HG03469 (cell line): ENCODE measurements around the gene ASIP.
"Not testable (repeated sequence)": the region's sequence is repeated elsewhere in the genome, so short reads cannot be mapped to it uniquely, and the experiment has no call there.

Experiments used
- ATAC-seq: cut with Tn5 transposase; IDR thresholded peaks from one replicate; pipeline ENCODE4 v1.9.1; 2021; ENCODE audit warnings: mild to moderate bottlenecking, moderate library complexity, moderate number of reproducible peaks; ENCODE audit not compliant: unreplicated experiment

ASIP gene

DNA sequence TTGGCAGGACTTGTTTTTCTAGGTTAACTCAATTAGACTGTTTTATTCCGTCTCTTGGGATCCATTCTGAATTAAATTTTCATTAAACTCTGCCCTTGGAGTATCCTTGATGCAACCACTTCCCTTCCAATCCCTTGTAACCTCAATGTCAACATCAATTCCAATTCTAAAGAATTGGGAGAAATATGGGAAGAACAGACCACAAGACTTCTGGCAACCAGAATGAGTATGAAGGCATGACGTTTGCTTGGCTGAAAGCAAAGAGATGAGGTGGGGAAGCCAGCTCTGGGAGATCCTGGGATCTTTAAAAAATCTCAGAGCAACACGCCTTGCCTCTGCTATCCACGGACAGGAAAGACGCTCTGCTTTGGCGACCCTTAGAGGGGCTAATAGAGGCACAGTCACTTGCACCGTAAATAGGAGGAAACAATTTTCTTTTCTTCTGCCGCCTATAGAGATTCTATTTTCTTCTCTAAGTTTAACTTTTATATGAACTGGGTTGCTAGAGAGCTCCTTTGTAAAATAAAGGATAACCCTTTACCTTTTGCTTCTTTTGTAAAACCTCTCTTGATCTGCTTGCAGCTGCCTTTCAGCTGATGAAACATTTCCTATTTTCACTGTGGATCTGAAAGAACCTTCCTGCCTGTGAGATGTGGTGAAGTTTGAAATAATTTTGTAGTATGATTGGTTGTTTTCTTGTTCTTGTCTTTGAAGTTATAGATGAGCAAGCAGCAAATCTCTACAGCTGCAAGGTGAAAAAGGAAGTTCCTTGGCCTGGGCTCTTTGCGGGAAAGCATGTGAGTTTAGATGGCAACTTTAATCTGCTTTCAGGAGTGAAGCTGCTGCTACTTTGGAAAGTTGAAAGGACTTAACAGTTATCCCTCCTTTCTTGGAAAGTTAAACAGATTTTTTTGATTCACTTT is at the start of gene ASIP:
Gene ASIP, plus strand, starts transcription at position 731 of the 923 bp plus-strand sequence. CDS start 18,952 bp downstream, outside the sequence.
- no peak for ATAC-seq

DNA sequence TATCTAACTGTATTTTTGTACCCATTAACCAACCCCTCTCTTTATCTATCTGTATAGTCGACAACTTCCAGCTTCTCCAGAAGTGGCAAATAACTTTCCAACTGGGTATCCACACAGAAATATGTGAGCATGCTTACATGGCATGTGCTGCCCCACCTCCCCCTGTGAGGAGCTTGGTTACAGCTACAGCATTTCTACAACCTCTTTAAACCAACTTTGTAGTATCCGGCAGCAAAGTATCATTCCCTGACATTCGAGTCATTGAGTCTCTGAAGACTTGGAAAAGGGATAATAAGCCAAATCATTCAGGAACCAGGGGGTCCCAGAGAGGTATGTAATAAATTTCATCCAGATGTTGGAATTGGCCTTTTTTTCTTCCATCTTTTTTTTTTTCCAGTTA is 48.2 kb upstream of the ASIP start:
- ATAC-seq: no peak

DNA sequence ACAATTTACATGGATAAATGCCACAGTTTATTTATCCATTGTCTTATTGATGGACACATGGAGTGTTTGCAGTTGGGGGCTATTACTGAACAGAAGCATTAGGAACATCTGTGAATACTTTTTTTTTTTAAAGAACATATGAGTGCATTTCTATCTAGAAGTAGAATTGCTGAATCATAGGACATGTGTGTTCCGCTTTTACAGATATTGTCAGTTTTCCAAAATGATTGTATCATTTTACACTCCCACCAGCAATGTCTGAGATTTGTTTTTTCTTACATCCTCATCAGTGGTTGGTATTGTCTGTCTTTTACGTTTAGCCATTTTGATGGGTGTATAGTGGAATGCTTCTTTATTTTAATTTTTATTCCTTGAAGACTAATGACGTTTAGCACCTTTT is 42.0 kb upstream of the ASIP start:
- ATAC-seq: no peak

DNA sequence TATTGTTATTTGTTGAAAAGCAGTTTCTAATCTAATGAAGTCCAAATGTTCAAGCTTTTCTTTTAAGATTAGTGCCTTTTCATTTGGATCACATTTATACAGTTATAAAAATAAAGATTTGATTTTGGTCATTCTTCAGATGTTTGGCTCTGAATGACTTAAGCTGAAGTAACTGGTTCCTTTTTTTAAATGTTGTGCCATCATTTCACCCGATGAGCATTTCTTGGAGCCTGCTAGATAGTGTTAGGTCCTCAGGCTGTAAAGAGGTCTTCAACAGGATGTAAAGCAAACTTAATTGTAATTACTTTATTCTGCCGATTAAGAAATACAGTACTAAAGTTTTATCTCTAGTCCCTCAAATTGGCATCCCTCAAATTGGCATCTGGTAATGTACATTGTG is 41.2 kb upstream of the ASIP start:
- no peak for ATAC-seq

DNA sequence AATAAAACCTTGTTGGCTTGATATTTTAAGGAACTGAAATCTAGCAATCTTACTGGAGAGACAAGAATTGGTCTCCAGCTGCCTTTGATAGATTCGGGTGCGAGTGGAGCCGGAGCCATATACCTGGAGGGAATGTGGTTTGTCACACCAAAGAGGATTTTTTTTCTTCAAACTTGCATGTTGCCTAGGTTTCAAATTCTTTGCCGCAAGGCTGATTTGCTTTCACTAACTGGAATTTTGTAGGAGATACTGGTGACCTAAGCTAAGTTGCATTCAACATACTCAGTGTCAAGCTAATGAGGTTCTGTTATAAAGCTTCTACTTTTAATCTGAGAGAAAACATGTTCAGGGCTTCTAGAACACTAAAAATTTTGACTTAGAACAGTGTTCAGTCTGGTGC is 39.7 kb upstream of the ASIP start:
- ATAC-seq: no peak

GRCh38 chr20:34205172-34205880 is 35.9 kb upstream of the ASIP start:
- not testable (repeated sequence) for ATAC-seq

GRCh38 chr20:34209111-34209510 is 32.1 kb upstream of the ASIP start:
- ATAC-seq: no peak

GRCh38 chr20:34210271-34210670 is 31.0 kb upstream of the ASIP start:
- ATAC-seq: no peak

- no peak for ATAC-seq
Observed at GRCh38 chr20:34211591-34211990, 29.6 kb upstream of the ASIP start.

GRCh38 chr20:34213213-34213612 is 28.0 kb upstream of the ASIP start:
- no peak for ATAC-seq

DNA sequence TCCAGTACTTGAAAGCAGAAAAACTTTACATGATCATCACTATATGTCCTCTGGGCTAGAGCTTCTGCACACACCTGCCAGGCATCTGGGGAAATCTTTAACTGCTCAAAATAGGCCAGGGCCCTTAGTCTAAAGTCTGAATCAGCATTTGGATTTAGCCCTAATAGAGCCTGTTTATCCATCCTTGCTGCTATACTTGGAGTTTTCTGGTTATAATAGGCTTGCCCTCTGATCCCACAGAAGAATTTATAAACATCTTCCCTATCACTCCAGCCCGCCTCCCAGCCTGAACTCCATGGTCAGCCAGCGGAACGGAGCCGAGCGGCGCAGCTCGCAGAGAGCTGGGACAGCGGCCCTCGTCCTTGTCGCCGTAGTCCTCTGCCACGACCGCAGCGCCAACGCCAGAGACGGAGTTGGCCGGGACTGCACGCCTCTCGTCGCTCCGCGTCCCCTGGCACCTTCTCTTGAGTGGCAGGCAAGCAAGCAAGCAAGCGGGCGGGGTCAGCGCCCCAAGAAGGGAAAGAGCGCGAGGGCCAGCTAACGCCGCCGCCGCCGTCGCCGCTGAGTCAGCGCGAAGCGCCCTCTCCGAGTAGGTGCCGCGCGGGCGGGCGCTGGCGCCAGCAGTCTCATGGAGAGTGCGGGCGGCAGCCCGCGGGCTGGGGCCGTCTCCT is 25.4 kb upstream of the ASIP start:
- no peak for ATAC-seq

DNA sequence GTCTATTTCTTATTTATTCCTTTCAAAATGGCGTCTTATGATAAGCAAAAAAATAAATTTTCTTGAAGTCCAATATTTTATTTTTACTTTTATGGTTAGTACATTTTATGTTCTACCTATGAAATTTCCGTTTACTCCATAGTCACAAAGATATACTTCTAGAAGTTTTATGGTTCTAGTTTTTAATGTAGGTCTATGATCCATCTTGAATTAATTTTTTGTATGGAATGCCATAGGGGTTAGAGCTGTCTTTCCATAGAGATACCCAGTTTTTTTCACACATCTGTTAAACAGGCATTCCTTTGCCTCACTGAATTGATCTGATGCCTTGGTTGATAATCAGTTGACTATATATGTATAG is 24.9 kb upstream of the ASIP start:
- no peak for ATAC-seq

GRCh38 chr20:34220561-34220960 is 20.7 kb upstream of the ASIP start:
- no peak for ATAC-seq

DNA sequence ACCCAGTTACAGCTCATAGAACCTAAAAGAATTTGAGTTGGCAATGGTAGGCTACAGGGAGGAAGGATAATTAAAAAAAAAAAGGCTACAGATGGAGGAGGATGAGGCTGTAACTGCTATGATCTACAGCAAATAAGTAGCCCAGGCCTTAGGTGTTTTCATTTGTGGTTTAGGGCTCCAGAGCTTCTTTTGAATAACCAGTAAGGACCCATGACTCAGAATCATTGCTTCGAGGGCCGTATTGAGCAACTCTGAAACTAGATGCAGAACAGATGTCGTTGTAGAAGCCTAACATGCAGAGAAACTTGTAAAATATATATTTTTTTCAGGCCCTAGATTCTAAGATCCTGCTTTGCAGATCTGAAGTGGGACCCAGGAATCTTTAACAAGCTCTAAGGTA is 19.0 kb upstream of the ASIP start:
- no peak for ATAC-seq

DNA sequence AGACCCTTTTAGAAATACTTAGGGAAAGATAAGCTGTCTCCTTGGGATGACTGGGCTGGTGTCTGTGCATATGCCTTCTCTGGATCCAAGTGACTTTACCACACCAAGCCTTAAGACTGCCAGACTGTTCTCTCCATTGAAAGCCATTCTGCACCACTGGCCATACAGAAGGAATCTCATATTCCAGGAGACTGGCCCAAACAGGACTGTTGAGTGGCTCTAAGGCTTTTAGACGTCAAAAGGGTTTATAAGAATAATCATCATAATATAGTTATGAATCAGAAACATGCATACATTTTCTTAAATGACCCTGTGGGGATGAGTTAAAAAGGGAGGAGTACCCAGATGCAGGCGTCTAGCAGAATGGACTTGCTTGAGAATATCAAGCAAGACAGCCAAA is 17.0 kb upstream of the ASIP start:
- not testable (repeated sequence) for ATAC-seq

DNA sequence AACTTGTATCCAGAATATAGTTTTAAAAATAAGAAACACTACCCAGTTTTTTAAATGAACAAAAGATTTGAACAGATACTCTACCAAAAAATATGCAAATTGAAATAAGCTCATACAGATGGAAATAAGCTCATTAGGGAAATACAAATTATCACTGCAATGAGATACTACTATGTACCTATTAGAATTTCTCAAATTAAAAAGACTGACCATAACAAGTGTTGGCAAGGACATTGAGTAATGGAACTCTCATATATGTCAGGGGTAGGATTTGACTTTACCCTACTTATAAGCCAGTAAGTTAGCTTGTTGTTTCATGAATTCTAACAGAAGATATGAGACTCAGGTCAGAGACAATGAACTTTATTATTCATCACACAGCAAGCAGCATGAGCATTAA is 9.6 kb upstream of the ASIP start:
- no peak for ATAC-seq

DNA sequence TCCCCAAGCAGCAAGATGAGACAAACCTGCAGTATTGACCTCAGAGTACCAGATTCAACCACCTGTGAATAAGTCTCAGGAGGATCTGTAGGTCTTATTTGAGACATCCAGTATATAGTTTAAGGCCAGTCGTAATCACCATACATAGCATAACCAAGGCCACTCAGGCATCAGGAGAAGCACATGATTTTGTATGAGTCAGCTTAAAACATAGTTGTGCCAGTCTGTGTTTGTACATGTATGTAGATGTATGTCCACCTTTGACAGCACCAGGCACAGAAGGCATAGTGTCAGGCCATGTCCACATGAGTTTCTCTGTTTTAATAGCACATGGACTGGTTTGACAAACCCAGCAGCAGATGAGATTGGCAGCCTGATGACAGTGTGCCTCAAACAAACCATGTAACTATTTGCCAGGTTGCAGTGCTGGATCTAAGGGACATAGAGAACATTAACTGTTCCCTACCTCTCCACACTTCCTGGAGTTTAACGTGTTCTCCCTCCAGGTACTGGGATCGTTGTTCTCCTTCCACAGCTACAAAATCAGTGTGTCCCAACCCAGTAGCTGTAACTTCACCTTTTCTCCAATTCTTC is 8.6 kb upstream of the ASIP start:
- no peak for ATAC-seq

GRCh38 chr20:34233687-34234086 is 7.5 kb upstream of the ASIP start:
- no peak for ATAC-seq

GRCh38 chr20:34235875-34236274 is 5.3 kb upstream of the ASIP start:
- no peak for ATAC-seq

GRCh38 chr20:34237942-34238341 is 3.3 kb upstream of the ASIP start:
- ATAC-seq: no peak

GRCh38 chr20:34240121-34240520 is 1.1 kb upstream of the ASIP start:
- ATAC-seq: no peak
